ENCODE data around the gene SLC29A4. TPM values are rescaled to one million over a fixed set of nuclear protein-coding genes. Genes with fewer than 3 reads are reported as not detected.
"Not testable (repeated sequence)": the region's sequence is repeated elsewhere in the genome, so short reads cannot be mapped to it uniquely, and the experiment has no call there.

SLC29A4 gene
- total RNA-seq, 1 donor from 2014 or later, result 3.2 TPM

DNA sequence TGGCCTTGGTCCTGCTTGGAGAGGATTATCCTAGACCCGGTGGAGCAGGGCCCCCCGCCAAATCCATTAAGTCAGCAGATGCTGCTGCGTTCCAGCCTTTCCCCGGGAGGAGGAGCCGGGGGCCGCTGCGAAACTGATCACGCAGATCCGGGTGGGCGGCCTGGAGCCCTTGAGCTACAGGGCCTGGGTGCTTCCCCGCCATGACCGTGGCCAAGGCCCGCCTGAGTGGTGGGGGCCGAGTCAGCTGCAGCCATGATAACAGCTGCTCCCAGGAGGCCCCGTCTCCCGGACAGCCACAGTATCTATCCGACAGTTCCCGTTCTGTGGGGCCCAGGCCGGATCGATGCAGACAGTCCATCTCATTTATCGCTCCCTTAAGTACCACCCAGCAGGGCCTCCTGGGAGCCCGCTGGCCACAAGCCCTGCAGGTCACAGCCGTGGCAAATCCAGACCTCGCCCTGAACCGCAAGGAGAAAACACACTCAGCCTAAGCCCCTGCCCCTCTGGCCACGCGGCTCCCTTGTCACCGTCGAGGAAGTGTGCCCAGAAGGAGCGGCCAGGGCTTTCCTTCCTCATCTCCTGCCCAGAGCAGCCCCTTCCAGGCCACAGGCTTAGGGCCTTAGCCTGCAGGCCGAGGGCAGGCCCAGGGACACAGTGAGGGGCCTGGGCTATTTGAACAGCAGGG lies 34.4 kb upstream of the SLC29A4 start:
- no peak overlapping the region for H3K27ac ChIP-seq
- H3K4me3 ChIP-seq, result no peak overlapping the region
- no peaks in the 10 kb centered on the region for H3K27me3 ChIP-seq
- H3K36me3 ChIP-seq, result no peaks in the 10 kb centered on the region
- H3K4me1 ChIP-seq, result no peaks in the 10 kb centered on the region
- H3K9me3 ChIP-seq, result no peaks in the 10 kb centered on the region
- intact Hi-C loops (cut with DNase I), result no loop called here
- no peak for DNase-seq (ENCODE audit: low spot score in 2 of 2)
- TF ChIP-seq, protein P1, sequence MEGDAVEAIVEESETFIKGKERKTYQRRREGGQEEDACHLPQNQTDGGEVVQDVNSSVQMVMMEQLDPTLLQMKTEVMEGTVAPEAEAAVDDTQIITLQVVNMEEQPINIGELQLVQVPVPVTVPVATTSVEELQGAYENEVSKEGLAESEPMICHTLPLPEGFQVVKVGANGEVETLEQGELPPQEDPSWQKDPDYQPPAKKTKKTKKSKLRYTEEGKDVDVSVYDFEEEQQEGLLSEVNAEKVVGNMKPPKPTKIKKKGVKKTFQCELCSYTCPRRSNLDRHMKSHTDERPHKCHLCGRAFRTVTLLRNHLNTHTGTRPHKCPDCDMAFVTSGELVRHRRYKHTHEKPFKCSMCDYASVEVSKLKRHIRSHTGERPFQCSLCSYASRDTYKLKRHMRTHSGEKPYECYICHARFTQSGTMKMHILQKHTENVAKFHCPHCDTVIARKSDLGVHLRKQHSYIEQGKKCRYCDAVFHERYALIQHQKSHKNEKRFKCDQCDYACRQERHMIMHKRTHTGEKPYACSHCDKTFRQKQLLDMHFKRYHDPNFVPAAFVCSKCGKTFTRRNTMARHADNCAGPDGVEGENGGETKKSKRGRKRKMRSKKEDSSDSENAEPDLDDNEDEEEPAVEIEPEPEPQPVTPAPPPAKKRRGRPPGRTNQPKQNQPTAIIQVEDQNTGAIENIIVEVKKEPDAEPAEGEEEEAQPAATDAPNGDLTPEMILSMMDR (IDR thresholded peaks at IDR 0.05), result no peak

- DNase-seq (ENCODE audit: low spot score in 2 of 2); intact Hi-C loops (cut with DNase I); H3K27ac ChIP-seq: not testable (repeated sequence)
Measured at GRCh38 chr7:5250787-5251186, 32.0 kb upstream of the SLC29A4 start.

DNA sequence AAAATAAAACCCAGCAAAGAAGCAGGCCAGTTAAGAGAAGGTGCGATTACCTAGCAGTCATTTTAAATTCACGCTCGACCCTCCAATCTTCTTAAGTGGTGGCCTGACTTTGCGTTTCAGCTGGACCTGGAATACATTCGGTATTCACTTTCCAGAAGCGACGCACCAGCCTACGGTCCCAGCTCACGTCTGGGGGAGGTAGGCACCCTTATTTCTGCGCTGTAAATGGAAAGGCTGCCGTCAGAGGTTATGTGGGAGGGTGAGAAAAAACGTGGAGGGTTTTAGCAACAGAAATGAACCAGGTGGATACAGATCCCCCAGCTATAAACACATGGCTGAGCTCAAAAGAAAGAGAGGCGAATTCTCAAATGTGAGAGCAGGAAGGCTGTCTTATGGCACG lies 29.2 kb upstream of the SLC29A4 start:
- DNase-seq (ENCODE audit: low spot score in 2 of 2); H3K27me3 ChIP-seq; intact Hi-C loops (cut with DNase I); H3K4me1 ChIP-seq; H3K4me3 ChIP-seq; H3K36me3 ChIP-seq; H3K9me3 ChIP-seq; H3K27ac ChIP-seq: not testable (repeated sequence)

More at GRCh38 chr7:5250787-5251186, 32.0 kb upstream of the SLC29A4 start:
- H3K36me3 ChIP-seq, H3K27me3 ChIP-seq, H3K9me3 ChIP-seq, H3K4me3 ChIP-seq, H3K4me1 ChIP-seq: not testable (repeated sequence)

- H3K27me3 ChIP-seq; H3K4me1 ChIP-seq; H3K4me3 ChIP-seq; intact Hi-C loops (cut with DNase I); H3K27ac ChIP-seq; H3K9me3 ChIP-seq; H3K36me3 ChIP-seq; DNase-seq (ENCODE audit: low spot score in 2 of 2): not testable (repeated sequence)
Measured at GRCh38 chr7:5254371-5254770, 28.4 kb upstream of the SLC29A4 start.

- Histone ChIP-seq H3K27ac (no peak overlapping the region), H3K4me3 (no peak overlapping the region), H3K36me3 (no peaks in the 10 kb centered on the region), H3K4me1 (no peaks in the 10 kb centered on the region), H3K9me3 (no peaks in the 10 kb centered on the region), H3K27me3 (no peaks in the 10 kb centered on the region)
- intact Hi-C loops (cut with DNase I), result no loop called here
- TF ChIP-seq, protein P1 (IDR thresholded peaks at IDR 0.05), result no peak
- DNase-seq (ENCODE audit: low spot score in 2 of 2), result no peak
Measured at GRCh38 chr7:5255832-5256231, 26.9 kb upstream of the SLC29A4 start.

GRCh38 chr7:5260530-5261068 lies 22.1 kb upstream of the SLC29A4 start:
- H3K4me1 ChIP-seq; H3K36me3 ChIP-seq; H3K9me3 ChIP-seq; intact Hi-C loops (cut with DNase I); H3K4me3 ChIP-seq; H3K27me3 ChIP-seq; H3K27ac ChIP-seq; DNase-seq (ENCODE audit: low spot score in 2 of 2): not testable (repeated sequence)

DNA sequence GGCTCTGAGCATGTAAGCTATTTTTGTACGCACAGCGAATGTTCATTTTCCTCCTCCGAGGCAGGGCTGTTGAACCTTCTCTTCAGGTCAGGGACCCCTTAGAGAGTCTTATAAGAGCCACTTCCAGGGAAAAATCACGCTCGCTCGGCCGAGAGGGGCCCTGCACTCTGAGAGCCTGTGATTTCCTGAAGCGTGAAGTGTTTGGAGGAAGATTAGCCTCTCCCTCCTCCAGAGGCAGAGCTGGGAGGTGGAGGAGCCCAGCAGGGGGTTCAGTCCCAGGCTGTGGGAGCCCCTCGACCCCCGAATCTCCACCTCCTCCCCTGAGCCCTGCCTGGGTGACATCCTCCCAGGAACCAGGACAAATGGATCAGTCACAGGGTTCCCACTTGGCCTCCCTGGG lies 19.7 kb upstream of the SLC29A4 start:
- H3K27ac ChIP-seq; H3K9me3 ChIP-seq; H3K36me3 ChIP-seq; intact Hi-C loops (cut with DNase I); H3K27me3 ChIP-seq; DNase-seq (ENCODE audit: low spot score in 2 of 2); H3K4me3 ChIP-seq; H3K4me1 ChIP-seq: not testable (repeated sequence)

GRCh38 chr7:5265320-5266190 lies 17.2 kb upstream of the SLC29A4 start:
- Histone ChIP-seq H3K4me1 (no peaks in the 10 kb centered on the region), H3K27me3 (no peaks in the 10 kb centered on the region), H3K9me3 (no peaks in the 10 kb centered on the region), H3K4me3 (no peak overlapping the region), H3K27ac (no peak overlapping the region), H3K36me3 (no peaks in the 10 kb centered on the region)
- intact Hi-C loops (cut with DNase I), result no loop called here
- TF ChIP-seq, protein P1 (IDR thresholded peaks at IDR 0.05), result no peak
- DNase-seq (ENCODE audit: low spot score in 2 of 2), result no peak

Data from ascending aorta (tissue), 2 donors.